ENCODE measurements around the gene TRPV2.

The TRPV2 gene

DNA sequence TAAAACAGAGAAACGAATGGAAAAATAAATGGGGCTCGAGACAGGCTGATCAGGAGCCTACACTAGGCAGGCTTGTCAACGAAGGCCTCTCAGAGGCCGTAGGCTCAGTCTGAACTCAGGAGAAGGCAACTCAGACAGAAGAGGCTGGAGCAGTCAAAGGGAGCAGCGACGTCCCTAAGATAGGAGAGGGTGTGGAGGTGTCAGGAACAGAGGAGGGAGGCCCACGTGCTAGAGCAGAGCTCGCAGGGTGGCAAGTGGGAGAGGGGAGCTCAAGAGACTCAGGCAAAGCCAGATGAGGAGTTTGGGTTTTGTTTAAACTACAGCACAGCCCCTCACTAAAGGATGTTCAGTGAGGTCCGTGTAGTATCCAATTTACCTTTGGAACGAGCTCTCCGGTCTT is 43.9 kb downstream of the TRPV2 start:
- DNase-seq = no peak

DNA sequence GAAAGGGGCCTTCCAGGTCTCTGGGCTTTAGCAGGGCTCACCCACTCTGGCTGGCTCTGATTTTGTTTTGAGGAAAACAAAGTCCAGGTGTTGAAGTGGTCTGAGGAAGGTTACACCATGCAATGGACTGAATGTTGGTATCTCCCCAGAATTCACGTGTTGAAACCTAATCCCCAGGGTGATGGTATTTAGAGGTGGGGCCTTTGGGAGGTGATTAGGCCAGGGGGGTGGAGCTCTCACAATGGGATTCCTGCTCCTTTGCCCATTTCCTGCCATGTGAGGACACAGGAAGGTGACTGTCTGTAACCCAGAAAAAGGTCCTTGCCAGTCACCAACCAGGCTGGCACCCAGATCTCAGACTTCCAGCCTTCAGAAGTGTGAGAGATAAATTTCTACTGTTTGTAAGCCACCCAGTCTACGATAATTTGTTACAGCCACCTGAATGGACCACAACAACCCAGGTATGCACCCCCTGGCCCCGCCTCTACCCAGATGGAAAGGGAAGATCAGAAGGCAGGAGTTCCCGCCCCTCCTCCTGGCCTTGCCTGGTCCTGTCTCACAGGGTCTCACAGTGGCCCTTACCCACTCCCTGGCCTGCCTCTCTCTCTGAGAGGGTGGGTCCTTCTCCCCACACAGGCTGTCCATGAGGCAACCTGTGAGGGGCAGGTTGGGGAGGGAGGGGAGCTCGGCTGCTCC is 44.6 kb downstream of the TRPV2 start:
- DNase-seq = no peak

DNA sequence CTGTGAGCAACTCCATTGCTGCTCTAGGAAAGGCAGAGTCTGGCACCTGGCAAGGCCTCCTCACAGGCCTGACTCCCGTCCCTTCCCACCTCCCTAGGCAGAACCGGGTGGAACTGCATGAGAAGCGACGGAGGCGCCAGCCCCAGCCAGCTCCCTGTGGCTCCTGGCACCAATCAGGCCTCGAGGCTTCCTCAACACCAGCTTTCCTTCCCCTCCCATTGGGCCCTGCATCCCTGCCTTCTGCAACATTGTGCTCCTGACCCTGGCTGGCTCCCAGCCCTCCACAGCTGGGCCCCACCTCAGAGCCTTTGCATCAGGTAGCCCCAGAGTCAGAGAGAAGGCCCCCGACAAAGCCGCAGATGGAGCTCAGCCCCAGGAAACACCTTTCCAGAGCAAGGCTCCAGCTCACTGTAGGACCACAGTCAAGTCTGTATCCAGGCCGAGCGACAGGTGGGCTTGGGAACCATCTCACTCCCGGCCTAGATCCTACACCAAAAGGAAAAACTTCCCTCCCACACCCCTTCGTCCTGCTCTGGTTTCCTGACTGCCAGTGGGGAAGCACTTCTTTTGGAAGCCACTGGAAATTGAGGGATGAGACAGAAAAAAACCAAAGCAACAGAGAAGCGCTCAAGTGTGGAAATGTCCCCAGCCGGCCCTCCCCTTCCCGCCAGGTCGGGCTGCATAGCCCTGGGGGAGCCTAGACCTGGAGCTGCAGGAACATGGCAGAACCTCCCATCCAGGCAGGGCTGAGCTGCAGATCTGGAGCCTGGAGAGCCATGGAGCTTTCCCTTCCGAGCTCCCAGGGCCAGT is 45.6 kb downstream of the TRPV2 start:
- no peak for DNase-seq

DNA sequence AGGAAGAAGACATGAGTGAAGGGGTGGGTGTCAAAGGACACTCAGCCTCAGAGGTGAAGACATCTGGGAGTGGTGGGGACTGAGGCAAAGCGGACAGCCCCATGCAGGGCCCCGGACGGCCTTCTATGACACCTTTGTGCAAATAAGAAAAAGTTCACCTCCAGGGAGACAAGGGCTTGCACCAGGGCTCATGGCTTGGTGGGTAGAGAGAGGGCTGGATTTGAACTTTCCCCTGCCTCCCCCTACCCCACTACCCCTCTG is 46.2 kb downstream of the TRPV2 start:
- no peak for DNase-seq

DNA sequence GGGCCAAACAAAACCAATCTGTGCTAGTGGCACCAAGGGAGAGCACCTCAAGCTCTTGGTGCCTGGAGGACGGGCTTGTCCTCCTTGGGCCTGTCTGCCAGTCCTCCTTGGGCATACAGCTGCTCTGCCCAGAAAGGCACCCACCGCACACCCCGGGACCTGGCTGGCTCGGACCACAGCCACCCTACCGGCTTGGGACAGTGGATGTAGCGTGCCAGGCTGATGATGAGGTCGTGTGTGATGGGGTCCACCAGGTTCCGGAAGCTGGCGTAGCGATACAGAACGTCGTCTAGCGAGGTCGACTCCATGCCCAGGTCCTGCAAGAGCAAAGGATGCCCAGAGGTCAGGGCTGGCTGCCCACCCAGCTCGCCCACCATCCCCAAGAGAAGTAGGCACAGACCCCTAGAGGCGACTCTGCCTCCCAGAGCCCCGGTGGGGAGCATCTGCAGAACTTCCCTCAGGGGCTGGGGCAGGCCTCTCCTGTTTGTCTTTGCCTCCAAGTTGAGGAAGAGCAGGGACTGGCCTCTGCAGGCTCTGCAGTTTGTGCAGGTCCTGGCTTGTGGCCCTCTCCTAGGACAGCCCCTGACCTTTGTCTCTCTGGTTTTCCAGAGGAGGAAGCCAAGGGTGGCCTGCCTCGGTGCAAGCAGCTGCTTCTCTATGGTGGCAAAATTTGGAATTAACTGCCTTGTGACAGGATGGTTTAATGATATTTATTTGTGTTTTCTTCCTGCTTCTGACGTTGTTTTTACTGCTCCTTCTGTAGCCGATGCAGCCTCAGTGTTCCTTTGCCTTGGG is 46.9 kb downstream of the TRPV2 start:
- DNase-seq = no peak

DNA sequence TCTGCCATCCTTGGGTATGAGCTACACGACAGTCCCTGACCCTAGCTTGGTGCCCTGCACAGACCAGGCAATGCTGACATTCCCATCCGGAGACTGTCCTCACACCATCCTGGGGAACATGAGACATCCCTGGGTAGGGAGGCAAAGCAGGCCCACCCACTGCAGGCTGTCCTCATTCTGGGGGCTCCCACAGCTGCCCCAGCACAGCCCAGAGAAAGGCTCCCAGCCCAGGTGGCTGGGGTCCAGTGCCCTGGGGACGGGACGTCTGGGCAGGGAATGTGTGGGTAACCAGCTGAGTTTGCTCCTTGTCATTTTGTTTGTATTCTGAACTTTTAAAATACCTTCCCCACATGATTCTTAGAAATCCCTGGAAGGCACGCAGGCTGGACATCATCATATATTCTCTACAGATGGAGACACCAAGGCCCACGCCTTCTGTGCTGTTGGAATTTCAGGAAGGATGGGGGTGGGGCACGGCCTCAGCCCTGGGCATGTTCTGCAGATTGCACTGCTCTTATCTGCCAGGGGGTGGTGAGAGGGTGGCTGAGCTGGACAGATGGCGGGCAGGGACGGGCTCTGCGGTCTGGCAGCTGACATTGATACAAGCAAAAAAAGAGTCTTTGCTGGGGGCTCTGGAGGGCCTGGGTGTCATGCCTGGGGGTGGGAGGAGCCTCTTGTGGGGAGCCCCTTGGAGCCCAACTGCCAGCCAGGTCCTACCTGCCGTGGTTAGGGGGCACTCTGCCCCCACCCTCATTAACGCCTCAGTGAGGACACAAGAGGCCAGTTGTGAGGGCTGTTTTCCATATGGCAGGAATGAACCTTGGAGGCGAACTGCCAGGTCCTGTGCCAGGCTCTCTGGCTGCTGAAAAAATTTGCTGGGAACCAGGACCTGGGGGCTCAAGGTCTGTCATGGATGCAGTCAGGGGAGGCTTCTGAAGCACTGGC is 48.3 kb downstream of the TRPV2 start:
- DNase-seq = no peak

DNA sequence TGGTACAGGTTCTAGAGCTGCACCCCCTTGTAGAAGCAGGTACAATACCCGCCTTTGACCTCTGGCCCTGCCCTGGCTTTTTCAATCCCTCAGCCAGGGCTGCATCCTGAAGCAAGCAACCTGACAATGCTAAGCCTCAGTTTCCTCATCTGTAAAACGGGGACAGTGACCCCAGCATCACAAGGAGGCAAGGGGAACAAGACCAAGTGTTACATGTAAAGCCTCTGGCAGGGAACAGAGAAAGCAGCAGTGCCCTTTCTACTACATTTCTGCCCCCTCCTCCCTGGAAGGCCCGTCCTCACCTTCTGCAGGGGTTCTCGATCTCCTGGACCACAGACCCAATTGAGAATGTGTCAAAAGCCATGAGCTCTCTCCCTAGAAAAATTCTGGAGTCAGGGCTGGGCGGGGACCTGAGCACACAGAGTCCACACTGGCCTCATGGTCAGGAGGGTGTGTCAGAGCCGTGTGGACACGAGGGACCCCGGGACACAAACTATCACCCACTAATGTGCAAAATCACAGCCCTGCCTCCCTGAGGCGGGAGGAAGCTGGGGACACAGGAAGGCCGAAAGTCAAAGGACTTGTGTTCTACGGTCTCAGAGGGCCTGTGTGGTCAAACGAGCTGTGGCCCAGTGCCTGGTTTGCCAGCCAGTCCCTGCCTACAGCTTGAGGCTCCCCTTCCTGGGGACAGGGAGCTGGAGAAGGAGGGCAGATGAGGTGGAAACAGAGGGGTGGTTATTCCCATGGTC is 49.1 kb downstream of the TRPV2 start:
- no peak for DNase-seq

DNA sequence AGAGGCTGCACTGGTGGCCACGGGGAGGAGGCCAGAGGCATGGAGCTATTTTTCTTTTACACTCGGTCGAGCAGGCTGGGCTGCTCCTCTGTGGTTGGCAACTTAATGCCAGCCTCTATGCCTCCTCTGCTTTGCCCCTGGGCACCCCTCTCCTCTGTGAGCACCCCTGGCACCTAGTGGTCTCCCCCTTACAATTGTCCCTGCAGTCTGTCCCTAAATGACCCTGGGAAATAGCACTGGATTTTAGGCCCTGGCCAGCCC is 49.6 kb downstream of the TRPV2 start:
- DNase-seq = no peak

DNA sequence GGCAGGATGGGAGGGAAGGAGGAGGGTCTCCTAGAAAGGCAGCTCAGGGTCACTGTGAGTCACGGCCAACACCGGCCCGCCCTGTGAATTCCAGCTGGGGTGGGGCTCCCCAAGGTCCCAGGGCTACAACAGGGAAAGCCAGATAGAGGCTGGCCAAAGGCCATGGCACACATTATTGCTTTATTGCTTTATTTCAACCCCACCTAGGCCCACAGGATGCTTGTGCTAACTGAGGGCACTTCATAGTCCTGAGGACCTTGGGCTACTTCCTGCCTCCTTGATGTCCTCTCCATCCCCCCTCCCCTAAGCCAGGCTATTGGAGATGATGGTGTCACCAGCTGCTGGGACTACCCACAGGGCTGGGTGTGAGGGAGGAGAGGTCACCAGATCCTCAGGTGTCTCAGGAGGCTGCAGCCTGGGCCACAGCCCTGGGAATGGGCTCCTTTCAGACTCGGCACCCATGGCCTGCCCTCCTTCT is 50.5 kb downstream of the TRPV2 start:
- no peak for DNase-seq

DNA sequence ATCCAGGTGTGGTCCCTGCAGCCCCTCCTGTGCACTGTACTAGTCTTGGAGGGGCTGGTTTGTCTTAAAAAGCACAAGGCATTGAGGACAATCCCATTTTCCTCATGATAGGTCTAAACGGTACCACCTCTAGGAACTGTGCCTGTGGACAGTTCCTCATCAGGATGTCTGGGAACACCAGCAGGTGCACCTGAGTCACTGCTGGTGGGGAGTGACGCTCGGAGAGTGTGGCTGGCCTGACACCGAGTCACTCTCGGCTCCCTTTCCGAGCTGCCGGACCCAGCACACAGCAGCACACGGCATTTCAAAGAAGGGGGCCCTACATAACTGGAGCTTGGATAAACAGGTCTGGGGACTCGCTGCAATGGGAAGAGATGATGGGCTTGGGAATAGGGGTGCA is 51.0 kb downstream of the TRPV2 start:
- DNase-seq = no peak

DNA sequence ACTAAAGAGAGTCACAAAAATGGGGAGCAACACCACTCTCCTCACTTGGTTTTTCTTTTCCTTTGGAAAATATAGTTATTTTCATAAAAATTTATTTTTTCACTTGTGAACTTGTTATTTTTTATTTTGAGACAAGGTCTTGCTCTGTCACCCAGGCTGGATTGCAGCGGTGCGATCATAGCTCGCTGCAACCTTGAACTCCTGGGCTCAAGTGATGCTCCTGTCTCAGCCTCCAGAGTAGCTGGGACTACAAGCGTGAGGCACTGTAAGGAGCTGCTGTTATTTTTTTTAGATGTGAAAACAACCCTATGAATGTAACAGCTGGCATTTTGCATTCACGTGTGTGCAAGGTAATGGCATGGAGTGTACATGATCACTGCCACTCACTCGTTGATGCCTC is 51.7 kb downstream of the TRPV2 start:
- no peak for DNase-seq

DNA sequence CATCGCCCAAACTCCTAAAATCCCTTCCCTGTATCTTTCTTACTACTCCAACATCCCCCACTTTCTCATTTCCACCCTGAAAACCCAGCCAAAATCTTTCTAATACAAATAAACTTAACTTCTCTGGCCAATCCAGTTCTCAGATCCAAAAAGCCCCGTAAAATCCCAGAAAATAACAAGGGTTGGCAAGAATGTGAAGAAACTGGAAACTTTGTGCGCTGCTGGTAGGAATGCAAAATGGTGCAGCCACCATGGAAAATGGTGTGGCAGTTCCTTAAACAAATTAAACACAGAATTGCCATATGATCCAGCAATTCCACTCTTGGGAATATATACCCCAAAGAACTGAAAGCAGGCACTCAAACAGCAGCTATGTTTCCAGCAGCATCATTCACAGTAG is 52.5 kb downstream of the TRPV2 start:
- no peak for DNase-seq

DNA sequence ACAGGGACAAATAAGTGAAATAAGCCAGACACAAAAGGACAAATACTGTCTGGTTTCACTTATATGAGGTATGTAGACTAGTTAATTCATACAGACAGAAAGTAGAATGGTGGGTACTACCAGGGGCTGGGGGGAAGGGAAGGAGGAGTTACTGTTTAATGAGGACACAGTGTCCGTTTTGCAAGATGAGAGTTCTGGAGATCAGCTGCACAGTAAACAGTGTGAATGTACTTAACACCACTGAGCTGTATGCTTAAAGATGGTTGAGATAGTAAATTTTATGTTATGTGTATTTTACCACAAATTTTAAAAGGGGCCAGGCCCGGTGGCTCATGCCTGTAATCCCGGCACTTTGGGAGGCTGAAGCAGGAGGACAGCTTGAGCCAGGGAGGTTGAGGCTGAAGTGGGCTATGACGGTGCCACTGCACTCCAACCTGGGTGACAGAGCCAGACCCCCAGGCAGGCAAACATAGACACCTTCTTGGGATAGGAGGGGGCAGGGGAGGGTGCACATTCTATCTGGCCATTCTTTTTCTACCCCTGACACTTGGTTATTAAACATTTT is 53.1 kb downstream of the TRPV2 start:
- DNase-seq = no peak

DNA sequence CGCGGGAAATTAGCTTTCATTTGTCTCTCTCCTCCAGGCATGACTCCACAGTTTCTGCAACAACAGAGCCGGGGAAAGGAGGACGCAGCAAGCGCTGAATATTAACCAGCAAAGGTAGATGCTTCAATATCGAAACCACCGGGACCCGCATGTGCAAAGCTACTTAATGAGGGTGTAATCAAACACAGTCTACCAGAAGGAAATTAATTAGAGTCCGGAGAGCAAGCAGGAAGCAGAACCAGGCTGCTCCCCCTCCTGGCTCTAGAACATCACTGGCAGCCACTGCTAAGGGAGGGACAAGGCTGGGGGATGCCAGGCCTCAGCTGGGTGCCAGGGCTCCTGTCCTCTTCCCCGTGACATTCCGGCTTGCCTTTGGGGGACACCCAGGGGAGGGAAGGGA is 54.9 kb downstream of the TRPV2 start:
- DNase-seq = no peak

DNA sequence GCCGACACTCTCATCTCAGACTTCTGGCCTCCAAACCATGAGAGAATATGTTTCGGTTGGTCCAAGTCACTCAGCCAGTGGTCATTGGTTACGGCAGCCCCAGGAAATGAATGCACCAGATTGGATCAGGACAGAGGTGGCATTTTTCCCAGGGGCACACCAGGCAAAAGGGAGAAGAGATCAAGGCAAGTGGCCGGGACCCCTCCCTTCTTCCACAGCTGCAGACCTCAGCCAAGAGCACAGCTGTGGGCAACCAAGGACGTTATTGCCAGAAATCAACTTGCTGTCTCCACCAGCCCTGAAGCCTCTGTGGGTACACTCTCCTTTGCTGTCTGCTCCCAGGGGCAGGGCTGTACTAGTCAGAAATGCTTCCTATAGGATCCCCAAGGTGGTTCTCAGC is 55.9 kb downstream of the TRPV2 start:
- no peak for DNase-seq

DNA sequence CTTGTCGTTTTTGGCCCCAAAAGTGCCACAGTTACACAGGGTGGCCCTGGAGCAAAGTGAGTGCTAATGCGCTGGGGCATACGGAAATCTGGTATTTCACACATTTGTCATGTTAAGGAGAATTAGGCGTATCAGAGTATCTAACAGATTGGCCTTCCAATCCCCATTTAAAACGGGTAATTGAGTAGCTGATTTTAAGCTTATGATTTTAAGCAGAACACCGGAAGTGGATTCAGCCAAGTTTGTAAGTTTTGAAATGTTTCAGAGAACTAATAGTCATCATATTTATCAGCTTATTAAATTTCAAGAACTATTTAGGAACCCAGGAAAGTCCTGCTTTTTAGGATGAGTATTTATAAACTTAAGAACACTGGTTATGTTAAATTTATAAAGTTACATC is 57.2 kb downstream of the TRPV2 start:
- DNase-seq = no peak

DNA sequence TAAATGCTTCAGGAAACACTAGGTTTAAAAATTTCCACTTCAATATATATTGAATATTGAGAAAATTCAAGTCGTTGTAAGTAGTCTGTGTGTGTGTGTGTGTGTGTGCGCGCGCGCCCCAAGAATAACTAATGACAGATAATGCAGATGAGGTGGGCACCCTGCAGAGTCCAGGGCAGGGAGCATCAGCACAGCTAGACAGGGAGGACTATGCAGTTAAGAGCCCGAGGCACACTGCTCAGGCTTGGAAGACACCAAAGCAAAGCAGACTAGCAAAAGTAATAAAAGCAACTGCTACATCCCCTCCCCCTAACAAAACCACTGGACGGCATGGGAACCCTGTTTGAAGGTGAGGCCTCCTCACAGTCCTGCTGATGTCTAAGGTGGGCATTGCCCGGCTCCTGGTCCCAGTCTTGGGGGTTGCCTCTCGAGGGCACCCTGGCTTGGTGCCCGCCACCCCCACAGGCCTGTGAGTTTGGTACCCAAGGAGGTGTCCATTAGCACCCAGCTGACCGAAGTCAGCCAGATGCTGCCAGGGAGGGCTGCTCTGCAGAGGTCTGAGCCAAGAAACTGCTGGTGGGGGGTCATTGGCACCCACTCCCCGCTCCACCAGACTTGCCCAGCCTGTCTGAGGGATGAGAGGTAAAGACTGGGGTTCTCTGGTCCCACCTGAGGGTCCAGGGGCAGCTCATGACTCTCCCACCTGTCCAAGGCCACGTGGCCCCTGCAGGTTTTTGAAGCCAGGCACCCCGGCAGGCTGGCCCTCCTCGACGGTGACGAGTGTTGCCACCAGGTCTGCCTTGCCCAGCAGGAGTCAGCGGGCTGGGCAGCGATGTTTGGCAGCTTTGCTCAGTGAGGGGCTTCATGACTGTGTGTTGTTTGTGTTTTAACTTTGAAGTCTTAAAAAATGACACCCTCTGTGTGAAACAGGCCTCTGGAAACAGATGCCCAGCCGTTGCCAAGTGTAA is 58.0 kb downstream of the TRPV2 start:
- DNase-seq = no peak

DNA sequence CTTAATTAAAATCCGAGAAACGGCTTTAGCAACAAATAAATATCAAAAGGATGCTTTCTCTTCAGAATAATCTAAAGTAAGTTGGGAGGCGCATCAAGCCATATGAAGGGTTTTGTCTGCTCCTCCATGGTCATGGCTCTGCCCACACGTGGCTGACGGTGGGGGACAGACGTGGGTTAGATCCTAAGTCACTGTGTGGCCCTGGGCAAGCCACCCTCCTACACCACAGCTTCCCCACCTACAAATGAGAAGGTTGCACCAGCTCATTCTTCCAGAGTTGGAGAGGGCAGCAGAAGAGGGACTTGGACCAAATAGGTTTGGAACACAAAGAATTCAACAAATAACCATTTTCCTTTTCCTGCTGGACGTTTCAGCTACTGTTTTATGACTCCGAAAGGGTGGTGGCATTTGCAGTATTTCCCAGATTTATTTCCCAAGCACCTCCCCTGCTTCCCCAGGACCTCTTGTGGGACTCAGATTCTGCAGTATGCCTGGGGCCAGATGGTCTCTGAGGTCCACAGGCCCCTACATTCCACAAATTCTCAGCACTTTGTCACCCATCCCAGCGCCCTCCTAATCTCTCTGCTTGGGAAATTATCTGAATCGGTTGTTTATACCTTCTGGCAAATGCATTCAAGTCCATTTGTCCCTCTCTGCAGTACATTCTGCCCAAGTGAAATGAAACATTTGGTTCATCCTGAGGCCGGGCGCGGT is 58.8 kb downstream of the TRPV2 start:
- no peak for DNase-seq

DNA sequence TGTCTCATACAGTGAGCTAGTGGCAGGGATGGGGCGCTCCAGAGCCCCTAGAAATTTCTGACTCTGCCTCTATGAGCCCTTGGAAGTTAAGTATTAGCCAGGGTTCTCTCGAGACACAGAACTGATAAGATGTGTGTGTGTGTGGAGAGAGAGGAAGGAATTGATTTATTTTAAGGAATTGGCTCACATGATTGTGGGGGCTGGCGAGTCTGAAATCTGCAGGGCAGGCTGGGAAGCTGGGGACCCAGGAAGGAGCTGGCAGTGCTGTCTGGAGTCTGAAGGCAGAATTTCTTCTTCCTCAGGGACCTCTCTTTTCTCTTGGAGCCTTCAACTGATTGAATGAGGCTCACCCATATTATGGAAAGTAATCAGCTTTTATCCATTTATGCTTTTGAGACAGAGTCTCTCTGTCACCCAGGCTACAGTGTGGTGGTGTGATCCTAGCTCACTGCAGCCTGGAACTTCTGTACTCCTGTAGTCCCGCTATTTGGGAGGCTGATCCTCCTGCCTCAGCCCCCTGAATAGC is 59.9 kb downstream of the TRPV2 start:
- no peak for DNase-seq

DNA sequence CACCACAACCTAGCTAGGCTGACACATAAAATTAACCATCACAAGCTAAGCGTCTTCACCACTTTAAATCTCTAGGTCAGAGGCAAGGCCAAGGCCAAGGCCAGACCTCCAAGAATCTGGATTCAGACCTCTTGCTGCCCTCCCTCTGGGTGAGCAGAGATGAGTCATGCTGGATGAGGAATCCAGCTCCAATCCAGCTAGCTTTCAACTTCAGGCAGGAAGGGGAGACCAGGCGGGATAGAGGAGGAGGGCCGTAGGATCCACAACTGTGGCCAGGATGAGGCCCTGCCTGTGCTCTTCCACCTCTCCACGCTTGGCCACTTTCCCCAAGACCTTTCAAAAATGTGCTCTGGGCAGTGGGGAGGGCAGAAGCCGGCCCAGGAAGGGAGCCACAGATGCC is 61.9 kb downstream of the TRPV2 start:
- no peak for DNase-seq
